ENCODE data around the gene CSK. TPM values are rescaled to one million over a fixed set of nuclear protein-coding genes. Genes with fewer than 3 reads are reported as not detected.

CSK gene
- total and polyA plus RNA-seq, 2 experiments from 2014 or later: 13.6 to 27.5 TPM

DNA sequence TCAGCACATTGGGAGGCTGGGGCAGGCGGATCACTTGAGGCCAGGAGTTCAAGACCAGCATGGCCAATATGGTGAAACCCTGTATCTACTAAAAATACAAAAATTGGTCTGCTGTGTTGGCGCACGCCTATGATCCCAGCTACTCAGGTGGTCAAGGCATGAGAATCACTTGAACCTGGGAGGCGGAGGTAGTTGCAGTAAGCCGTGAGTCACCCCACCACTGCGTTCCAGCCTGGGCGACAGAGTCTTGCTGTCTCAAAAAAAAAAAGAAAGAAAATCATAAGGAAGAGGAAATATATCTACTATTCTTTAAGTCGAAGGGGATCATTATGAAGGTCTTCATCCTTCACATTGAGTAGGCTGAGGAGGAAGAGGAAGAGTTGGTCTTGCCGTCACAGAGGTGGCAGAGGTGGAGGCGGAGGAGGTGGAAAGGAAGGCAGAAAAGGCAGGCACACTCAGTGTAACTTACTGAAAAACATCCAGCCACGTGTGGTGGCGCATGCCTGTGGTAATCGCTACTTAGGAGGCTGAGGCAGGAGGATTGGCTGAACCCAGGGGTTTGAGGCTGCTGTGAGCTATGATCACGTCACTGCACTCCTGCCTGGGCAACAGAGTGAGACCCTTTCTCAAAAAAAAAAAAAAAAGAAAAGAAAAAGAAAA is 14.2 kb downstream of the CSK start (continued):
- TF ChIP-seq, protein P1, sequence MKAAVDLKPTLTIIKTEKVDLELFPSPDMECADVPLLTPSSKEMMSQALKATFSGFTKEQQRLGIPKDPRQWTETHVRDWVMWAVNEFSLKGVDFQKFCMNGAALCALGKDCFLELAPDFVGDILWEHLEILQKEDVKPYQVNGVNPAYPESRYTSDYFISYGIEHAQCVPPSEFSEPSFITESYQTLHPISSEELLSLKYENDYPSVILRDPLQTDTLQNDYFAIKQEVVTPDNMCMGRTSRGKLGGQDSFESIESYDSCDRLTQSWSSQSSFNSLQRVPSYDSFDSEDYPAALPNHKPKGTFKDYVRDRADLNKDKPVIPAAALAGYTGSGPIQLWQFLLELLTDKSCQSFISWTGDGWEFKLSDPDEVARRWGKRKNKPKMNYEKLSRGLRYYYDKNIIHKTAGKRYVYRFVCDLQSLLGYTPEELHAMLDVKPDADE (IDR thresholded peaks at IDR 0.05): no peak
- no peak for TF ChIP-seq CREB1 (CRISPR knock-in tag; IDR thresholded peaks at IDR 0.05; ENCODE audit: low read depth)

DNA sequence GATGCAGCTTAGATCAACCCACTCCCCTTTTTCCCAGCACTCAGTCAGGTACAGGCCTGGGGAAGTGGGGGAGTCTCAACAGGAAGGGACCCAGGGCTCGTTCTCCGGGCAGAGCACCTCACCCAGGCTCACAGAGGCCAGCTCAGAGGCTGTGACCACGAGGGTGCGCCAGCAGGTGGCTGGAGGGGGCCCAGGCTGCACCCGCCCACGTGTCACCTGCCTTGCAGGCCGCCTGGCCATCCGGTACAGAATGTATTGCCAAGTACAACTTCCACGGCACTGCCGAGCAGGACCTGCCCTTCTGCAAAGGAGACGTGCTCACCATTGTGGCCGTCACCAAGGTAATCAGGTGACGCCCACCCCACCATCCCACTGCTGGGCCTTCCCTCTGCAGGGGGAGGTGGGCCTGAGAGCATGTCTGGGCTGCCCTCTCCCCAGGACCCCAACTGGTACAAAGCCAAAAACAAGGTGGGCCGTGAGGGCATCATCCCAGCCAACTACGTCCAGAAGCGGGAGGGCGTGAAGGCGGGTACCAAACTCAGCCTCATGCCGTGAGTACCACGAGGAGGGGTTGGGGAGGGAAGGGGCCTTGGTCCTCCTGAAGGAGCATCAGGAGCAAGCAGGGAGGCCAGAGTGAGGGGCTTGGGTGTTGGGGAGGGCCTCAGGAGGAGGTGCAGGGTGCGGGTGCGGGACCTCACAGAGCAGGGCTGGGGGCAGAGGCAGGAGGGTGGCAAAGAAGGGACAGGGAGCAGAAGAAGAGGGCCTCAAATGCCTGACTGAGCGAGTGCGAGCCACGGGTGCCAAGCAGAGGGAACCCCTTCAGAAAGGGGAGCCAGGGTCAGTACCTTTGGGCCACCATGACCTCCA is 16.7 kb downstream of the CSK start:
- H3K4me3 Mint-ChIP-seq: no peak overlapping the region
- H3F3A ChIP-seq (replicated peaks; ENCODE audit: low read depth): no peaks in the 10 kb centered on the region
- no peak overlapping the region for H2AFZ ChIP-seq
- H3K4me3 ChIP-seq: no peak overlapping the region
- H3K4me2 ChIP-seq: no peak overlapping the region
- peaks cover 6% of the 10 kb centered on the region for H3K27me3 Mint-ChIP-seq (ENCODE audit: insufficient read depth, low read depth, poor library complexity)
- H3K36me3 Mint-ChIP-seq (ENCODE audit: low read depth): peaks cover 14% of the 10 kb centered on the region; the same call in 2 of the 3 replicates
- H3K27me3 ChIP-seq (ENCODE audit: insufficient read depth): no peaks in the 10 kb centered on the region
- peaks cover 6% of the 10 kb centered on the region for H3K4me1 Mint-ChIP-seq
- no peaks in the 10 kb centered on the region for H3K9me2 ChIP-seq (ENCODE audit: insufficient read depth)
- H3K27ac ChIP-seq (ENCODE audit: low read depth): no peak overlapping the region
- no peaks in the 10 kb centered on the region; the same call in 1 of the 2 replicates for H3K36me3 ChIP-seq (ENCODE audit: insufficient read depth)
- peaks cover 11% of the 10 kb centered on the region for H4K20me1 ChIP-seq (replicated peaks; ENCODE audit: insufficient read depth)
- ATAC-seq: no peak
- DNase-seq (ENCODE audit: low spot score): no peak
- H3K27ac Mint-ChIP-seq: no peak overlapping the region
- no peaks in the 10 kb centered on the region for H3K9me3 Mint-ChIP-seq
- H3K79me2 ChIP-seq (replicated peaks; ENCODE audit: insufficient read depth): no peaks in the 10 kb centered on the region
- TF ChIP-seq, protein P2, sequence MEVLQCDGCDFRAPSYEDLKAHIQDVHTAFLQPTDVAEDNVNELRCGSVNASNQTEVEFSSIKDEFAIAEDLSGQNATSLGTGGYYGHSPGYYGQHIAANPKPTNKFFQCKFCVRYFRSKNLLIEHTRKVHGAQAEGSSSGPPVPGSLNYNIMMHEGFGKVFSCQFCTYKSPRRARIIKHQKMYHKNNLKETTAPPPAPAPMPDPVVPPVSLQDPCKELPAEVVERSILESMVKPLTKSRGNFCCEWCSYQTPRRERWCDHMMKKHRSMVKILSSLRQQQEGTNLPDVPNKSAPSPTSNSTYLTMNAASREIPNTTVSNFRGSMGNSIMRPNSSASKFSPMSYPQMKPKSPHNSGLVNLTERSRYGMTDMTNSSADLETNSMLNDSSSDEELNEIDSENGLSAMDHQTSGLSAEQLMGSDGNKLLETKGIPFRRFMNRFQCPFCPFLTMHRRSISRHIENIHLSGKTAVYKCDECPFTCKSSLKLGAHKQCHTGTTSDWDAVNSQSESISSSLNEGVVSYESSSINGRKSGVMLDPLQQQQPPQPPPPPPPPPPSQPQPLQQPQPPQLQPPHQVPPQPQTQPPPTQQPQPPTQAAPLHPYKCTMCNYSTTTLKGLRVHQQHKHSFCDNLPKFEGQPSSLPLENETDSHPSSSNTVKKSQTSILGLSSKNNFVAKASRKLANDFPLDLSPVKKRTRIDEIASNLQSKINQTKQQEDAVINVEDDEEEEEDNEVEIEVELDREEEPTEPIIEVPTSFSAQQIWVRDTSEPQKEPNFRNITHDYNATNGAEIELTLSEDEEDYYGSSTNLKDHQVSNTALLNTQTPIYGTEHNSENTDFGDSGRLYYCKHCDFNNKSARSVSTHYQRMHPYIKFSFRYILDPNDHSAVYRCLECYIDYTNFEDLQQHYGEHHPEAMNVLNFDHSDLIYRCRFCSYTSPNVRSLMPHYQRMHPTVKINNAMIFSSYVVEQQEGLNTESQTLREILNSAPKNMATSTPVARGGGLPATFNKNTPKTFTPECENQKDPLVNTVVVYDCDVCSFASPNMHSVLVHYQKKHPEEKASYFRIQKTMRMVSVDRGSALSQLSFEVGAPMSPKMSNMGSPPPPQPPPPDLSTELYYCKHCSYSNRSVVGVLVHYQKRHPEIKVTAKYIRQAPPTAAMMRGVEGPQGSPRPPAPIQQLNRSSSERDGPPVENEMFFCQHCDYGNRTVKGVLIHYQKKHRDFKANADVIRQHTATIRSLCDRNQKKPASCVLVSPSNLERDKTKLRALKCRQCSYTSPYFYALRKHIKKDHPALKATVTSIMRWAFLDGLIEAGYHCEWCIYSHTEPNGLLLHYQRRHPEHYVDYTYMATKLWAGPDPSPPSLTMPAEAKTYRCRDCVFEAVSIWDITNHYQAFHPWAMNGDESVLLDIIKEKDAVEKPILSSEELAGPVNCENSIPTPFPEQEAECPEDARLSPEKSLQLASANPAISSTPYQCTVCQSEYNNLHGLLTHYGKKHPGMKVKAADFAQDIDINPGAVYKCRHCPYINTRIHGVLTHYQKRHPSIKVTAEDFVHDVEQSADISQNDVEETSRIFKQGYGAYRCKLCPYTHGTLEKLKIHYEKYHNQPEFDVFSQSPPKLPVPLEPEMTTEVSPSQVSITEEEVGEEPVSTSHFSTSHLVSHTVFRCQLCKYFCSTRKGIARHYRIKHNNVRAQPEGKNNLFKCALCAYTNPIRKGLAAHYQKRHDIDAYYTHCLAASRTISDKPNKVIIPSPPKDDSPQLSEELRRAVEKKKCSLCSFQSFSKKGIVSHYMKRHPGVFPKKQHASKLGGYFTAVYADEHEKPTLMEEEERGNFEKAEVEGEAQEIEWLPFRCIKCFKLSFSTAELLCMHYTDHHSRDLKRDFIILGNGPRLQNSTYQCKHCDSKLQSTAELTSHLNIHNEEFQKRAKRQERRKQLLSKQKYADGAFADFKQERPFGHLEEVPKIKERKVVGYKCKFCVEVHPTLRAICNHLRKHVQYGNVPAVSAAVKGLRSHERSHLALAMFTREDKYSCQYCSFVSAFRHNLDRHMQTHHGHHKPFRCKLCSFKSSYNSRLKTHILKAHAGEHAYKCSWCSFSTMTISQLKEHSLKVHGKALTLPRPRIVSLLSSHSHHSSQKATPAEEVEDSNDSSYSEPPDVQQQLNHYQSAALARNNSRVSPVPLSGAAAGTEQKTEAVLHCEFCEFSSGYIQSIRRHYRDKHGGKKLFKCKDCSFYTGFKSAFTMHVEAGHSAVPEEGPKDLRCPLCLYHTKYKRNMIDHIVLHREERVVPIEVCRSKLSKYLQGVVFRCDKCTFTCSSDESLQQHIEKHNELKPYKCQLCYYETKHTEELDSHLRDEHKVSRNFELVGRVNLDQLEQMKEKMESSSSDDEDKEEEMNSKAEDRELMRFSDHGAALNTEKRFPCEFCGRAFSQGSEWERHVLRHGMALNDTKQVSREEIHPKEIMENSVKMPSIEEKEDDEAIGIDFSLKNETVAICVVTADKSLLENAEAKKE (CRISPR knock-in tag; IDR thresholded peaks at IDR 0.05): no peak
- TF ChIP-seq JUNB (IDR thresholded peaks at IDR 0.05; ENCODE audit: unreplicated experiment) (no peak), NANOG (IDR thresholded peaks at IDR 0.05; ENCODE audit: borderline replicate concordance) (no peak), EZH2 (IDR thresholded peaks at IDR 0.05; ENCODE audit: low read depth, unreplicated experiment) (no peak)
- TF ChIP-seq, protein P3, sequence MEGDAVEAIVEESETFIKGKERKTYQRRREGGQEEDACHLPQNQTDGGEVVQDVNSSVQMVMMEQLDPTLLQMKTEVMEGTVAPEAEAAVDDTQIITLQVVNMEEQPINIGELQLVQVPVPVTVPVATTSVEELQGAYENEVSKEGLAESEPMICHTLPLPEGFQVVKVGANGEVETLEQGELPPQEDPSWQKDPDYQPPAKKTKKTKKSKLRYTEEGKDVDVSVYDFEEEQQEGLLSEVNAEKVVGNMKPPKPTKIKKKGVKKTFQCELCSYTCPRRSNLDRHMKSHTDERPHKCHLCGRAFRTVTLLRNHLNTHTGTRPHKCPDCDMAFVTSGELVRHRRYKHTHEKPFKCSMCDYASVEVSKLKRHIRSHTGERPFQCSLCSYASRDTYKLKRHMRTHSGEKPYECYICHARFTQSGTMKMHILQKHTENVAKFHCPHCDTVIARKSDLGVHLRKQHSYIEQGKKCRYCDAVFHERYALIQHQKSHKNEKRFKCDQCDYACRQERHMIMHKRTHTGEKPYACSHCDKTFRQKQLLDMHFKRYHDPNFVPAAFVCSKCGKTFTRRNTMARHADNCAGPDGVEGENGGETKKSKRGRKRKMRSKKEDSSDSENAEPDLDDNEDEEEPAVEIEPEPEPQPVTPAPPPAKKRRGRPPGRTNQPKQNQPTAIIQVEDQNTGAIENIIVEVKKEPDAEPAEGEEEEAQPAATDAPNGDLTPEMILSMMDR (conservative IDR thresholded peaks at IDR 0.05; ENCODE audit: low read depth in 2 of 2): peak in 1 of 2 experiments; percentile 39; a peak in 2 of 4 replicates
- H3K4me1 ChIP-seq (ENCODE audit: insufficient read depth): peaks cover 3% of the 10 kb centered on the region; the same call in 1 of the 2 replicates

Measured in GM23338 (cell line).